HEK293T (cell line): ENCODE results near the gene HIC1.

Experiments
- CTCF ChIA-PET: fragments of 350-600 bp; formaldehyde crosslinking; extraction: SDS; loops from one replicate; lab custom pipeline; 2021; ENCODE audit warnings: antibody characterized with exemption, inconsistent platforms; lab: Yijun Ruan, JAX
- POLR2A ChIA-PET: fragments of 350-600 bp; formaldehyde crosslinking; extraction: SDS; loops from one replicate; lab custom pipeline; 2020; ENCODE audit warnings: antibody characterized with exemption, inconsistent platforms; lab: Yijun Ruan, JAX
- DNase-seq: peaks from one replicate; pipeline ENCODE4 v3.0.0; 2012; ENCODE audit warnings: mixed read lengths; ENCODE audit errors: extremely low spot score
- ARNT ChIP-seq: fragments of 450-650 bp; IDR thresholded peaks from 2 replicates; pipeline ENCODE4 v1.6.1; 2017; ENCODE audit warnings: mild to moderate bottlenecking
- BHLHE40 ChIP-seq: fragments of 450-650 bp; IDR thresholded peaks from 2 replicates; pipeline ENCODE4 v1.6.1; 2016; ENCODE audit warnings: mild to moderate bottlenecking, moderate library complexity, borderline replicate concordance
- CTBP1 ChIP-seq: fragments of 450-650 bp; IDR thresholded peaks from 2 replicates; pipeline ENCODE4 v1.6.1; 2016; ENCODE audit warnings: borderline replicate concordance
- ELF4 ChIP-seq: fragments of 450-650 bp; IDR thresholded peaks from 2 replicates; pipeline ENCODE4 v1.6.1; 2017; ENCODE audit warnings: antibody characterized with exemption
- FOXA1 ChIP-seq: fragments of 450-650 bp; IDR thresholded peaks from 2 replicates; pipeline ENCODE4 v1.6.1; 2016; ENCODE audit warnings: mild to moderate bottlenecking
- FOXK2 ChIP-seq: fragments of 450-650 bp; IDR thresholded peaks from 2 replicates; pipeline ENCODE4 v1.6.1; 2016; ENCODE audit warnings: mild to moderate bottlenecking
- FOXM1 ChIP-seq: fragments of 450-650 bp; IDR thresholded peaks from 2 replicates; pipeline ENCODE4 v1.6.1; 2017; ENCODE audit warnings: mild to moderate bottlenecking, borderline replicate concordance
- HDGF ChIP-seq: fragments of 450-650 bp; IDR thresholded peaks from 2 replicates; pipeline ENCODE4 v1.6.1; 2017; ENCODE audit warnings: antibody characterized with exemption, borderline replicate concordance
- L3MBTL2 ChIP-seq: fragments of 450-650 bp; conservative IDR thresholded peaks from 2 replicates; pipeline ENCODE4 v1.6.1; 2016; ENCODE audit warnings: mild to moderate bottlenecking
- LEF1 ChIP-seq: fragments of 450-650 bp; IDR thresholded peaks from 2 replicates; pipeline ENCODE4 v1.6.1; 2017; ENCODE audit warnings: mild to moderate bottlenecking, borderline replicate concordance
- NFRKB ChIP-seq: fragments of 450-650 bp; IDR thresholded peaks from 2 replicates; pipeline ENCODE4 v1.6.1; 2016; ENCODE audit warnings: mild to moderate bottlenecking, moderate library complexity
- SP1 ChIP-seq: fragments of 450-650 bp; IDR thresholded peaks from 2 replicates; pipeline ENCODE4 v1.6.1; 2017
- SUZ12 ChIP-seq: fragments of 450-650 bp; IDR thresholded peaks from 2 replicates; pipeline ENCODE4 v1.6.1; 2016; ENCODE audit warnings: mild to moderate bottlenecking
- TARDBP ChIP-seq: fragments of 450-650 bp; IDR thresholded peaks from 2 replicates; pipeline ENCODE4 v1.6.1; 2016
- ZNF384 ChIP-seq: fragments of 450-650 bp; IDR thresholded peaks from 2 replicates; pipeline ENCODE4 v1.6.1; 2016
- TF ChIP-seq, protein P1 (sequence below): fragments of 450-650 bp; IDR thresholded peaks from 2 replicates; pipeline ENCODE4 v1.6.1; 2016

Gene HIC1

DNA sequence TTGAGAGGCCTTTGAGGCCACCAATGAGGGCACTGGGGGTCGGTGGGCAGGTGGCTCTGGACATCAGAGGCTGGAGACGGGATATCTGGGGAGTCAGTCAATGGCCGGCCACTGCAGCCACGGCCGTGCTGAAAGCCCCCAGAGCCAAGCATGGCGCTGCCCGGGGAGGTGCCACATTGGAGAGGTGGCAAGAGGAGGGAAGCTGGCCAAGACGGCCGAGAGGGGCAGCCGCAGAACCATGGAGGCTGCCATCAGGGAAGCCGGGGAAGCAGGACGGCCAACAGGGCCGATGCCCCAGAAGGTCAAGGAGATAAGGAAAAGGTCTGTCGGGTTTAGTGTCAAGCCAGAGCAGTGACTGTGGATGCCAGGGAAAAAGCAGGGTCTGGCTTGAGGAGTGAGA, 39.6 kb upstream of the HIC1 start:
- TF ChIP-seq L3MBTL2 (no peak), CTBP1 (no peak), FOXA1 (no peak), NFRKB (no peak), ARNT (no peak), FOXM1 (no peak), BHLHE40 (no peak), ZNF384 (no peak), SUZ12 (no peak), HDGF (no peak), FOXK2 (no peak), LEF1 (no peak), TARDBP (no peak), SP1 (no peak), ELF4 (no peak)
- TF ChIP-seq, protein P1, sequence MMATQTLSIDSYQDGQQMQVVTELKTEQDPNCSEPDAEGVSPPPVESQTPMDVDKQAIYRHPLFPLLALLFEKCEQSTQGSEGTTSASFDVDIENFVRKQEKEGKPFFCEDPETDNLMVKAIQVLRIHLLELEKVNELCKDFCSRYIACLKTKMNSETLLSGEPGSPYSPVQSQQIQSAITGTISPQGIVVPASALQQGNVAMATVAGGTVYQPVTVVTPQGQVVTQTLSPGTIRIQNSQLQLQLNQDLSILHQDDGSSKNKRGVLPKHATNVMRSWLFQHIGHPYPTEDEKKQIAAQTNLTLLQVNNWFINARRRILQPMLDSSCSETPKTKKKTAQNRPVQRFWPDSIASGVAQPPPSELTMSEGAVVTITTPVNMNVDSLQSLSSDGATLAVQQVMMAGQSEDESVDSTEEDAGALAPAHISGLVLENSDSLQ = no peak
- no peak for DNase-seq
- ChIA-PET CTCF (no interaction called here), POLR2A (no interaction called here)

DNA sequence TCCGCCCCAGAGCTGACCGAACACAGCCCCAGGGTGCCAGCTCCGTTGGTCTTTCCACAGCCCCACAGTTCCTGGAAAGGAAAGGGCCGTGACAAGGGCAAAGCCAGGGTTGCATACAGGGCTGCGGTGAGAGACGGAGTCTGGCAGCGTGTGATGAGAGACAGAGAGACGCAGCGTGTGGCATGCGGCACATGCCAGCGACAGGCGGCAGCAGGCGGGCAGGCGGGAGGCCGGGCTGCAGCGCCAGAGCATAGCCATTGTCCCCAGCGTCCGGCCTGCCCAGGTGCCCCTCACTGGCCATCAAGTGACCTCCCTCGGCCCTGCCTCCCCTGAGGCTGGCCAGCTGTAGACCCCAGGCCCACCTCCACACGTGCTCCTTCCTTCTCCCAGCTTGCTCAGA, 38.4 kb upstream of the HIC1 start:
- TF ChIP-seq L3MBTL2 (no peak), ELF4 (no peak), TARDBP (no peak), ARNT (no peak), SP1 (no peak), SUZ12 (no peak), BHLHE40 (no peak), LEF1 (no peak), FOXA1 (no peak), FOXM1 (no peak), FOXK2 (no peak), CTBP1 (no peak), HDGF (no peak), NFRKB (no peak), ZNF384 (no peak)
- TF ChIP-seq, protein P1 = no peak
- CTCF ChIA-PET = no interaction called here

DNA sequence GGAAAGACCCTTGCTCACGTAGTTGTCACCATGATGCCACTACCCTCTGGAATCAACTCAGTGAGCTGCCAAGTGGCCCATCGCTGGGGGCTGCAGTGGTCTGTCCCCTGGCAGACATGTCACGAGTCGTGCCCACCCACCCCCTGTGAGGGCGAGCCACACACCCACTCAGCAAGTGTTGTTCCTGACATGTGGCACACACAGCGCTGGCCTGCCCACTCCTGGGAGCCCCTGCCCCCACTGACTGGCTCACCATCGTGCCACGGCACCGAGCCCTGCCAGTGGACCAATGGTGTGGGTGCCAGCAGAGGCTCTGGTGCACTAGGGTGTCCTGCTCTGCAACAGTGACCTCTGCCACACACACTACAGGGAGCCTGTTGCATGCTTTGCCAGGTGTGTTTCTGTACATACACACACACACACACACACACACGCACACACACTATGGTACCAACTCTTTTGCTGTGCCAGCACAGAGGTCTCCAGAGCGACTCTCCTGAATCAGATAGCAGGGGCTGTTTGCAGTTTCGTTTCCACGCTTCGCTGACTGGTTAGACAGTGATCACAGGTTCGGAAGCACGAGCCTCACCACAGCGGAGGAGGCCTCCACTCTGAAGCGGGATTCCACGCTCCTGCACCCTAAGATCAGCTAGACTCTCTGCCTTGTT, 37.5 kb upstream of the HIC1 start:
- DNase-seq = no peak
- ChIA-PET CTCF (no interaction called here), POLR2A (no interaction called here)
- no peak for TF ChIP-seq ARNT
- no peak for TF ChIP-seq CTBP1
- TF ChIP-seq FOXM1 = no peak
- no peak for TF ChIP-seq LEF1
- no peak for TF ChIP-seq NFRKB
- no peak for TF ChIP-seq ZNF384
- TF ChIP-seq, protein P1 = no peak
- no peak for TF ChIP-seq FOXA1
- no peak for TF ChIP-seq L3MBTL2
- no peak for TF ChIP-seq FOXK2
- TF ChIP-seq ELF4 = no peak
- no peak for TF ChIP-seq BHLHE40
- no peak for TF ChIP-seq SP1
- TF ChIP-seq TARDBP = no peak

More for the DNA sequence above, 38.4 kb upstream of the HIC1 start:
- POLR2A ChIA-PET = no interaction called here
- DNase-seq = no peak

DNA sequence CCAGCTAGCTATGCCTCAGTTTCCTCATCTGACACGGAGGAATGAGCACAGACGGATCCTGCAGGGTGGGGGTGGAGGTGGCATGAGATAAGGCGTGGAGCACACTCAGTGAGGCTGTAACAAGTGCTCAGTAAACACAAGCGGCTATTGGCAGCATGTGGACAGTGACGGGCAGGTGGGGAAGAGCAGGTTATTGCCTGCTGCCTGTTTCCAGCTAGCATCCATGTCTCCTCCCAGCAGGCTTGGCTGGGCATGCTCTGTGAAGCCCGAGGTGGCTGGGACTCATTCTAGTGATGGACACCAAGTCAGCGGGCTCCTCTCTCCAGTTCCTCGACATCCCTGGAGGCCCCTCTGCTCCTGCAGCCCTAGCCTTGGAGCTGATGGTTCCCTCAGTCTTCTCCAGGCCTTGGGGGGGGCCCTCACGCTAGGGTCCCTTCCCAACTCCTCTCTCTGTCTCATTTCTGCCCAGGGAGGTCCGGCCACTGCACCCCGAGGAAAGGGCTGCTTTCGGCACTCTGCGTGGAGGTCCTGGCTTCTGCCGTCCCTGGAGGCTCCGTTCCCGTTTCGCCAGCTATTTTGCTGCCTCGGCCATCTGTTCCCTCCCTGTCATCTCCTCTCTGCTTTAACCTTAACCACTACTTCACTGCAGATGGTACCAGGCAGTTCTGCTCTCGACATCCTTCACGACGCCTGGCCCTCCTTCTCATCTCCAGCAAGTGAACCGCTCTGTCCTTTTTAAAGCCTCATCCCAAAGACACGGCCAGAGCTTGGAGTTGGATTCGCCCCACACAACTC, 36.0 kb upstream of the HIC1 start:
- CTCF ChIA-PET = no interaction called here
- no peak for DNase-seq
- POLR2A ChIA-PET = interaction anchor here (1.3 to 1.4 kb wide), 2 partner anchors 19 to 23 kb away, joined by 3 read pairs; no protein-coding TSS in a partner anchor
- TF ChIP-seq BHLHE40 (no peak), SP1 (no peak), FOXM1 (no peak), ZNF384 (no peak), HDGF (no peak), FOXK2 (no peak), TARDBP (no peak), CTBP1 (no peak), FOXA1 (no peak), ARNT (no peak), SUZ12 (no peak), L3MBTL2 (no peak), LEF1 (no peak), ELF4 (no peak), NFRKB (no peak)
- TF ChIP-seq, protein P1 = no peak

DNA sequence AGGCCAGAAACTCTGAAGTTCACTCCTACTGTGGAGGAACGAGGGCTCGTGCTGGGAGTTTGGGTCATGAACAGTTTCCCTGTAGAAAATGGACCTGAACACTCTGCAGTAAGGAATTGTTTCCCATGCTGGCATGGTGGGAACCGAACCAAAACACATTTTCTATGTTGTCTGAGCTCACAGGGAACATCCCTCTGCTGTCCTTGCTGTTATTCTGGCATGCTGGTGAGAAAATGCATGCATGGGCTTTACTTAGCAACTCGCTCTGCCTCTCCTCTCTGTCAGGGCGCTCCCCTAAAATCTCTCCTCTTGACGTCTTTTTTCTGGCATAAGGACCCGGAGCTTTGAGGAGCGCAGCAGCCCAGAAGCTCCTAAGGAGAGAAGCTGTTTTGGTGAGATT, 35.2 kb upstream of the HIC1 start:
- ChIA-PET CTCF (no interaction called here), POLR2A (interaction anchor here (1.0 to 1.3 kb wide), 2 partner anchors 21 to 24 kb away, joined by 3 read pairs; no protein-coding TSS in a partner anchor)
- TF ChIP-seq NFRKB (no peak), L3MBTL2 (no peak), ELF4 (no peak), BHLHE40 (no peak), FOXM1 (no peak), TARDBP (no peak), LEF1 (no peak), CTBP1 (no peak), ZNF384 (no peak)
- no peak for DNase-seq
